ENCODE measurements around the gene ASB5.

The ASB5 gene

DNA sequence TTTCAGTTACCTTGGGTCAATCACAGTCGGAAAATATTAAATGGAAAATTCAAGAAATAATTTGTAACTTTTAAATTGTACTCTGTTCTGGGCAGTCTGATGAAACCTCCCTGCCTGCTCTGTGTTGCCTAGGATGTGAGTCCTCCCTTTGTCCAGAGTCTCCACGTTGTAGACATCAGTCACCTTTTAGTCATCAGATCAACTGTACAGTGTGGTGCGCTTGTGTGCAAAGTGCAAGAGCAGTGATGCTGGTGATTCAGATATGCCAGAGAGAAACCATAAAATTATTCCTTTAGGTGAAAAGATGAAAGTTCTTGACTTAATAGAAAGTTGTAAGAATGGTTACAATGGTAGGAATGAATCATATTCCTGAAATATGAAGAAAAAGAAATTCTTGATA is 75.1 kb downstream of the ASB5 start:
- no peak overlapping the region for H3K9ac ChIP-seq (ENCODE audit: low read depth, low read length)
- H3K27me3 ChIP-seq (ENCODE audit: control insufficient read depth, insufficient read depth, low read length) = no peaks in the 10 kb centered on the region
- peaks cover 15% of the 10 kb centered on the region for H3K4me1 ChIP-seq (ENCODE audit: control insufficient read depth, insufficient read depth, low read length)
- H3K36me3 ChIP-seq (ENCODE audit: control insufficient read depth, insufficient read depth, low read length) = no peaks in the 10 kb centered on the region
- no peak overlapping the region for H3K4me3 ChIP-seq (ENCODE audit: low read depth, low read length)
- H3K27ac ChIP-seq (ENCODE audit: low read depth, low read length) = no peak overlapping the region
- H3K9me3 ChIP-seq (ENCODE audit: control insufficient read depth, insufficient read depth, low read length) = no peaks in the 10 kb centered on the region

GRCh38 chr4:176193126-176193525 is 75.9 kb downstream of the ASB5 start:
- no peak overlapping the region for H3K4me3 ChIP-seq (ENCODE audit: low read depth, low read length)
- no peaks in the 10 kb centered on the region for H3K9me3 ChIP-seq (ENCODE audit: control insufficient read depth, insufficient read depth, low read length)
- no peaks in the 10 kb centered on the region for H3K27me3 ChIP-seq (ENCODE audit: control insufficient read depth, insufficient read depth, low read length)
- H3K4me1 ChIP-seq (ENCODE audit: control insufficient read depth, insufficient read depth, low read length) = peaks cover 21% of the 10 kb centered on the region
- H3K36me3 ChIP-seq (ENCODE audit: control insufficient read depth, insufficient read depth, low read length) = no peaks in the 10 kb centered on the region
- H3K9ac ChIP-seq (ENCODE audit: low read depth, low read length) = no peak overlapping the region
- H3K27ac ChIP-seq (ENCODE audit: low read depth, low read length) = no peak overlapping the region

DNA sequence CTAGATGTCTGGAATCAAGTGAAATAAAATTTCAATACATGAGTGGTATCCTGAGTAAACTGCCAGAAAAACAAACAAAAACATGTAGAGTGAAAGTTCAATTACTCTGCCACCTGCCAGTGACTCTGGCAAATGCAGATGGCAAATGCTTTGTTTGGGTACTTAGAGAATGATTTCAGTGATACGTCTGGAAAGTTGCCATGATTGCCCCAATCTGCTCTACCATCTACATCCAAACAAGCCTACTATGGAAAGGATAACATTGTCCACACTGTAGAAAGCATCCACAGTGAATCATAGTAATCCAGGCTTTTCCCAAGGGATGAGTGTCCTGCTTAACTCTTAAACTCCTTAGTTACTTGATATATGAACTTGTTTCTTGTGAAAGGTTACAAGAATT is 77.0 kb downstream of the ASB5 start:
- Histone ChIP-seq H3K9ac (ENCODE audit: low read depth, low read length) (no peak overlapping the region), H3K4me3 (ENCODE audit: low read depth, low read length) (no peak overlapping the region), H3K9me3 (ENCODE audit: control insufficient read depth, insufficient read depth, low read length) (no peaks in the 10 kb centered on the region), H3K27ac (ENCODE audit: low read depth, low read length) (no peak overlapping the region), H3K27me3 (ENCODE audit: control insufficient read depth, insufficient read depth, low read length) (no peaks in the 10 kb centered on the region), H3K36me3 (ENCODE audit: control insufficient read depth, insufficient read depth, low read length) (no peaks in the 10 kb centered on the region), H3K4me1 (ENCODE audit: control insufficient read depth, insufficient read depth, low read length) (peaks cover 28% of the 10 kb centered on the region)

DNA sequence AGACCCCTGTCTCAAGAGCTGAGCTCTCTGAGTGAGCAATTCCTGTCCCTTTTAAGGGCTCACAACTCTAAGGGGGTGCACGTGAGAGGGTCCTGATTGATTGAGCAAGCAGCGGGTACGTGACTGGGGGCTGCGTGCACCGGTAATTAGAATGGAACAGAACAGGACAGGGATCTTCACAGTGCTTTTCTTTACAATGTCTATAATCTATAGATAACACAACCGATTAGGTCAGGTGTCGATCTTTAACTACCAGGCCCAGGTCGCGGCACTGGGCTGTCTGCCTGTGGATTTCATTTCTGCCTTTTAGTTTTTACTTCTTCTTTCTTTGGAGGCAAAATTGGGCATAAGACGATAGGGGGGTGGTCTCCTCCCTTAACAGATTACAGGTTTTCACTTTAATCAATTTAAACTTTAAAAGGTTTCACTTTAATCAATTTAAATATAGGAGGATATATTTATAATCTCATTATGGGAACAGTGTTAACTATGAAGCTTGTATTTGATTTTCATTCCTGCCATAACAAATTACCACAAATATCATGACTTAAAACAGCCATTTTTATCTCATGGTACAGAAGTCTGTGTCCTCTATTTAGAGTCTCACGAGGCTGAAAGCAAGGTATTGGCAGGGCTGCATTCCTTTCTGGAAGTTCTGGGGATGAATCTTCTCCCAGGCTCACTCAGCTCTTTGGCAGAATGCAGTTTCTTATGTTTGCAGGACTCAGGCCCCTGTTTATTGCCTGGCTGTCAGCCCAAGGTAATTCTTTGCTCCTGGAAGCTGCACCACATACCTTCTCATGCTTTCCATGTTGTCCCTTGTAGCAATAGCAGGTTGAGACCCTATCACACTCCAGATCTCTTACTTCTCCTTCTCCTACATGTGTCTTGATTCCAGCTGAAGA is 78.9 kb downstream of the ASB5 start:
- Histone ChIP-seq H3K9ac (ENCODE audit: low read depth, low read length) (no peak overlapping the region), H3K27ac (ENCODE audit: low read depth, low read length) (no peak overlapping the region), H3K36me3 (ENCODE audit: control insufficient read depth, insufficient read depth, low read length) (no peaks in the 10 kb centered on the region), H3K4me3 (ENCODE audit: low read depth, low read length) (no peak overlapping the region), H3K27me3 (ENCODE audit: control insufficient read depth, insufficient read depth, low read length) (no peaks in the 10 kb centered on the region), H3K4me1 (ENCODE audit: control insufficient read depth, insufficient read depth, low read length) (peaks cover 43% of the 10 kb centered on the region), H3K9me3 (ENCODE audit: control insufficient read depth, insufficient read depth, low read length) (no peaks in the 10 kb centered on the region)

DNA sequence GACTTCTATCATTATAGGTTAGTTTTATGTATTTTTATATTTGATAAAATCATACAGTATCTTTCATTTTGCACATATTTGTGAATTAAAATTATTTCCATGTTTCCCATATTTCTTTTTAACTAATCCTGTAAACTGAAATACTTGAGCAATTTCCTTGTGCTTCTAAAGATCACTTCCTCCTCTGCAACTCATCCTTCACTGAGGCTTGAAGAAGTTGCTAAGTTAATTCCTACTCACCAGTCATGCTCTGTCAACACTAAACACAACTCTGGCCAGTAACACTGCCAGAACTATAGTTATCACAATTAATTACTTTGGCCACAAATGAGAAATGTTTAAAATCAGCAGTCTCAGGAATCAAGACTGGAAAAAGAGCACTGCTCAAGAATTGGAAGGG is 80.4 kb downstream of the ASB5 start:
- H3K36me3 ChIP-seq (ENCODE audit: control insufficient read depth, insufficient read depth, low read length) = no peaks in the 10 kb centered on the region
- H3K4me1 ChIP-seq (ENCODE audit: control insufficient read depth, insufficient read depth, low read length) = peaks cover 38% of the 10 kb centered on the region
- H3K9me3 ChIP-seq (ENCODE audit: control insufficient read depth, insufficient read depth, low read length) = no peaks in the 10 kb centered on the region
- no peak overlapping the region for H3K9ac ChIP-seq (ENCODE audit: low read depth, low read length)
- no peak overlapping the region for H3K4me3 ChIP-seq (ENCODE audit: low read depth, low read length)
- H3K27me3 ChIP-seq (ENCODE audit: control insufficient read depth, insufficient read depth, low read length) = no peaks in the 10 kb centered on the region
- H3K27ac ChIP-seq (ENCODE audit: low read depth, low read length) = no peak overlapping the region

- H3K4me3 ChIP-seq (ENCODE audit: low read depth, low read length) = no peak overlapping the region
- no peak overlapping the region for H3K27ac ChIP-seq (ENCODE audit: low read depth, low read length)
- no peaks in the 10 kb centered on the region for H3K27me3 ChIP-seq (ENCODE audit: control insufficient read depth, insufficient read depth, low read length)
- no peaks in the 10 kb centered on the region for H3K9me3 ChIP-seq (ENCODE audit: control insufficient read depth, insufficient read depth, low read length)
- no peaks in the 10 kb centered on the region for H3K36me3 ChIP-seq (ENCODE audit: control insufficient read depth, insufficient read depth, low read length)
- H3K9ac ChIP-seq (ENCODE audit: low read depth, low read length) = no peak overlapping the region
- H3K4me1 ChIP-seq (ENCODE audit: control insufficient read depth, insufficient read depth, low read length) = peaks cover 33% of the 10 kb centered on the region
Observed at GRCh38 chr4:176187624-176188023, 81.4 kb downstream of the ASB5 start.

DNA sequence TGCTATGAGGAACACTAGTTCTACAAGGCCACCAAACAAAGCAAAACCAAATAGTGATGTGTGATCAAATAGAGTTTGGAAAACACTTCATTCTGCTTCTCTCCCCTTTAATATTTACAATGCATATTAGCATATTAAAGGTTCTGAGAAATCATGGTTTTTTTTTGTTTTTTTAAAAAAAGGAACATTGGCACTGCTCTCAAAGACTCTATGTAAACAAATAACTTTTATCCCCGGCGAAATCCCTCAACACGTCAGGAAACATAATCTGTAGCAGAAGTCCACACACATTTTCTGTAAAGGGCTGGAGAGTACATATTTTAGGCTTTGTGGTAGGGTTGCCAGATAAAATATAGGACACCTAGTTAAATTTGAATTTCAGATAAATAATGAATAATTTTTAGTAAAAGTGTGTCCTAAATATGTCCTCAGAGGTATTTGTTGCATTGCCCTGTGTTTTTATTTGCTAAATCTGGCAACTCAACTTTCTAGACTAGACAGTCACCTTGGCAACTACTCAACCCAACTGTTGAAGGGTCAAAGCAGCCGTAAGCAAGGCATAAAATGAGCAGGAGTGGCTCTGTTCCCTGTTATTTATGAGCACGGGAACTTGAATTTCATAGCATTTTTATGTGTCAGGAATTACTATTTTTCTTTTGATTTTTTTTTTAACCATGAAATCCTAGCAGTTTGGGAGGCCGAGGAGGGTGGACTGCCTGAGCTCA is 82.2 kb downstream of the ASB5 start:
- Histone ChIP-seq H3K4me1 (ENCODE audit: control insufficient read depth, insufficient read depth, low read length) (peaks cover 33% of the 10 kb centered on the region), H3K9ac (ENCODE audit: low read depth, low read length) (no peak overlapping the region), H3K27me3 (ENCODE audit: control insufficient read depth, insufficient read depth, low read length) (no peaks in the 10 kb centered on the region), H3K27ac (ENCODE audit: low read depth, low read length) (peak overlapping the region; percentile 91), H3K9me3 (ENCODE audit: control insufficient read depth, insufficient read depth, low read length) (no peaks in the 10 kb centered on the region), H3K36me3 (ENCODE audit: control insufficient read depth, insufficient read depth, low read length) (no peaks in the 10 kb centered on the region), H3K4me3 (ENCODE audit: low read depth, low read length) (no peak overlapping the region)

DNA sequence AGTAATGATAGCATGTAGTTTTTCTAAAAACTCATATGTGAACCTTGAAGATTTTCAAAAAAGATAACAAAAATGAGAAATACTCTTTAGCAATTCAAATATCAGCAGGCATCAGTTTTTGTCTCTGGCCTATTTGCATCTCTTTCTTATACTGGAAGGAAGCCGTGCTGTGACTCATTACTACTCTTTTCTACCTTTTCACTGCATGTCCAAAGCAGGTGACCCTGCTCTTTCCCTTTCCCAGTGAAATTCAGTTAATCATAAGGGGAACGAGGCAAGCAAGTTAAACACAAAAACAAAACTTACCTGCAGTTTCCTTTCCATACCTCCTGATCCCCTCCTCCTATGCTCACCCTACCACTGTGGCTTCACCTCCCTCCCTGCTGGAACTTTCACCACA is 83.0 kb downstream of the ASB5 start:
- Histone ChIP-seq H3K27ac (ENCODE audit: low read depth, low read length) (peak overlapping the region; percentile 91), H3K4me1 (ENCODE audit: control insufficient read depth, insufficient read depth, low read length) (peaks cover 31% of the 10 kb centered on the region), H3K9me3 (ENCODE audit: control insufficient read depth, insufficient read depth, low read length) (no peaks in the 10 kb centered on the region), H3K9ac (ENCODE audit: low read depth, low read length) (no peak overlapping the region), H3K36me3 (ENCODE audit: control insufficient read depth, insufficient read depth, low read length) (no peaks in the 10 kb centered on the region), H3K4me3 (ENCODE audit: low read depth, low read length) (no peak overlapping the region), H3K27me3 (ENCODE audit: control insufficient read depth, insufficient read depth, low read length) (no peaks in the 10 kb centered on the region)

DNA sequence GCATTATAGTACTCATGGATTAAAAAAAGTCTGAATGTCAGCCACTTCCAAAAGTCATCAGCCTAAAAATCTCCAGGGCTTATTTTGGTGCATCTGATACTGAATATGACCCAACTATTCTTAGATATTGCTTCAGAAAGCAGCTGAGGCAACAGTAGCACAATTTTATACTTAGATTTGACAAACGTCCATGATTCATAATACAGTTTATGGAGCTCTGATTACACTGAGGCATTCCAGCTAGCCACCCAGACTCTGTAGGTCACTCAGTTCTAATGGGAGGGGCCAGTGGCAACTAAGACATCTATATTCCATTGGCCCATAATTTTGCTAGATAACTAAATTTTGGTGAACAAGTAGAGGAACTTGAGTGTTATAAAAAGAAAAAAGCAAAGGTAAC is 84.0 kb downstream of the ASB5 start:
- H3K4me1 ChIP-seq (ENCODE audit: control insufficient read depth, insufficient read depth, low read length) = peaks cover 28% of the 10 kb centered on the region
- no peak overlapping the region for H3K9ac ChIP-seq (ENCODE audit: low read depth, low read length)
- no peak overlapping the region for H3K4me3 ChIP-seq (ENCODE audit: low read depth, low read length)
- no peaks in the 10 kb centered on the region for H3K27me3 ChIP-seq (ENCODE audit: control insufficient read depth, insufficient read depth, low read length)
- H3K27ac ChIP-seq (ENCODE audit: low read depth, low read length) = no peak overlapping the region
- H3K36me3 ChIP-seq (ENCODE audit: control insufficient read depth, insufficient read depth, low read length) = no peaks in the 10 kb centered on the region
- H3K9me3 ChIP-seq (ENCODE audit: control insufficient read depth, insufficient read depth, low read length) = no peaks in the 10 kb centered on the region
